Stimulated activated CD8-positive, alpha-beta memory T cell treated with anti-CD3 and anti-CD28 coated beads, Interleukin-12 subunit alpha, Interleukin-12 subunit beta, amount 100 ng/mL, for 1 hour (primary cell): Measurements from ENCODE around the gene ALG14.
"Not testable (repeated sequence)": the region's sequence is repeated elsewhere in the genome, so short reads cannot be mapped to it uniquely, and the experiment has no call there.

Experiments
- DNase-seq: peaks from one replicate; pipeline ENCODE4 v3.0.0-alpha.2; 2020; ENCODE audit warnings: low read depth

Gene ALG14

GRCh38 chr1:95041491-95042165, 31.1 kb downstream of the ALG14 start:
- no peak for DNase-seq

- no peak for DNase-seq
Observed at GRCh38 chr1:95040032-95040525, 32.7 kb downstream of the ALG14 start.

GRCh38 chr1:95039360-95040031, 33.3 kb downstream of the ALG14 start:
- DNase-seq = no peak

- no peak for DNase-seq
Observed at GRCh38 chr1:95035536-95035935, 37.2 kb downstream of the ALG14 start.

GRCh38 chr1:95034506-95034905, 38.2 kb downstream of the ALG14 start:
- no peak for DNase-seq

GRCh38 chr1:95033843-95034242, 38.9 kb downstream of the ALG14 start:
- no peak for DNase-seq

- DNase-seq = no peak
Observed at GRCh38 chr1:95029532-95029931, 43.2 kb downstream of the ALG14 start.

GRCh38 chr1:95028954-95029353, 43.8 kb downstream of the ALG14 start:
- DNase-seq = no peak

GRCh38 chr1:95027046-95027445, 45.7 kb downstream of the ALG14 start:
- DNase-seq = no peak

- DNase-seq = no peak
Observed at GRCh38 chr1:95023399-95024043, 49.2 kb downstream of the ALG14 start.

- DNase-seq = no peak
Observed at GRCh38 chr1:95022644-95022926, 50.2 kb downstream of the ALG14 start.

- DNase-seq = no peak
Observed at GRCh38 chr1:95021805-95022643, 50.7 kb downstream of the ALG14 start.

- no peak for DNase-seq
Observed at GRCh38 chr1:95021119-95021518, 51.6 kb downstream of the ALG14 start.

- DNase-seq = not testable (repeated sequence)
Observed at GRCh38 chr1:95019466-95019865, 53.3 kb downstream of the ALG14 start.

GRCh38 chr1:95018602-95019369, 54.0 kb downstream of the ALG14 start:
- no peak for DNase-seq

GRCh38 chr1:95017775-95018174, 55.0 kb downstream of the ALG14 start:
- DNase-seq = no peak

- DNase-seq = no peak
Observed at GRCh38 chr1:95015076-95015475, 57.7 kb downstream of the ALG14 start.

GRCh38 chr1:95013950-95014574, 58.7 kb downstream of the ALG14 start:
- DNase-seq = no peak

GRCh38 chr1:95012389-95012788, 60.4 kb downstream of the ALG14 start:
- DNase-seq = no peak

- no peak for DNase-seq
Observed at GRCh38 chr1:95010158-95010557, 62.6 kb downstream of the ALG14 start.

GRCh38 chr1:95007687-95008086, 65.1 kb downstream of the ALG14 start:
- DNase-seq = no peak
